LNCaP clone FGC (cell line): ENCODE measurements around the gene TAF3.

Source experiments
- DNase-seq: peaks from one replicate; pipeline ENCODE4 v3.0.0-alpha.2; 2011; ENCODE audit warnings: low read depth
- H3K4me3 ChIP-seq: 2 replicates; pipeline ENCODE4 v1.5.1; 2011; ENCODE audit warnings: mild to moderate bottlenecking, low read depth, low read length, control low read depth
- TF ChIP-seq, protein P1 (sequence below): IDR thresholded peaks from 2 replicates; pipeline ENCODE4 v1.5.1; 2012; ENCODE audit warnings: mild to moderate bottlenecking; ENCODE audit not compliant: control insufficient read depth, insufficient read depth; ENCODE audit errors: extremely low read depth

The TAF3 gene

GRCh38 chr10:7903851-7904250 is 85.5 kb downstream of the TAF3 start:
- no peak for DNase-seq
- TF ChIP-seq, protein P1, sequence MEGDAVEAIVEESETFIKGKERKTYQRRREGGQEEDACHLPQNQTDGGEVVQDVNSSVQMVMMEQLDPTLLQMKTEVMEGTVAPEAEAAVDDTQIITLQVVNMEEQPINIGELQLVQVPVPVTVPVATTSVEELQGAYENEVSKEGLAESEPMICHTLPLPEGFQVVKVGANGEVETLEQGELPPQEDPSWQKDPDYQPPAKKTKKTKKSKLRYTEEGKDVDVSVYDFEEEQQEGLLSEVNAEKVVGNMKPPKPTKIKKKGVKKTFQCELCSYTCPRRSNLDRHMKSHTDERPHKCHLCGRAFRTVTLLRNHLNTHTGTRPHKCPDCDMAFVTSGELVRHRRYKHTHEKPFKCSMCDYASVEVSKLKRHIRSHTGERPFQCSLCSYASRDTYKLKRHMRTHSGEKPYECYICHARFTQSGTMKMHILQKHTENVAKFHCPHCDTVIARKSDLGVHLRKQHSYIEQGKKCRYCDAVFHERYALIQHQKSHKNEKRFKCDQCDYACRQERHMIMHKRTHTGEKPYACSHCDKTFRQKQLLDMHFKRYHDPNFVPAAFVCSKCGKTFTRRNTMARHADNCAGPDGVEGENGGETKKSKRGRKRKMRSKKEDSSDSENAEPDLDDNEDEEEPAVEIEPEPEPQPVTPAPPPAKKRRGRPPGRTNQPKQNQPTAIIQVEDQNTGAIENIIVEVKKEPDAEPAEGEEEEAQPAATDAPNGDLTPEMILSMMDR: no peak
- no peak overlapping the region for H3K4me3 ChIP-seq

GRCh38 chr10:7906128-7906527 is 87.8 kb downstream of the TAF3 start:
- DNase-seq: no peak
- TF ChIP-seq, protein P1: no peak
- no peak overlapping the region for H3K4me3 ChIP-seq

DNA sequence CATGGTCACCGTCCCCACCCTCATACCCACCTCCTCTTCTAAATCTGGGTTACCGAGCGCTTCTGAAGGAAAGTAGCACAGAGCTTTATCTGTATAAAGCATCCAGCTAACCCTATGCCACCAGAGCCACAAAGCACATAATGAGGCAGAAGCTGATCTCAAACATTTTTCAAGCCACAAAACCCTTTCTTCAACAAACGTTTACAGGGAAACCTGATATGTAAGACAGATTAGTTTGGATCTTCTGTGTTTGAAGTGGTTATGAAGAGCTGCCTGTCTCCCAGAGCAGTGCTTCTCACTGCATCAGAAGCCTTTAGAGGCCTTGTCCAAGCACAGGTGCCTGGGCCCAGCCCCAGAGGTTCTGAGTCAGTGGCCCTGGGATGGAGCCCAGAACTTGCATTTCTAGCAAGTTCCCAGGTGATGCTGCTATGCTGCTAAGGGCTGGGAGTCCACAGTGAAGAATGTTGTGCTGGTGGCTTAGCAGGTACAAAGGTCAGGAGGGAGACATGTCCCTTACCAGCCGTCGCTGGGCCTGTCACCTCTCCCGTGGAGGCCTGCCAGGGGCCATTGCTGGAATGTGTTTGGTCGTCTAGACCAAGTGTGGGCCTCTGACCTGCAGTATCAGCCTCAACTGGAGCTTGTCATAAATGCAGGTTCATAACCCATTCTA is 90.4 kb downstream of the TAF3 start:
- TF ChIP-seq, protein P1: no peak
- no peak overlapping the region for H3K4me3 ChIP-seq
- no peak for DNase-seq

- no peak overlapping the region for H3K4me3 ChIP-seq
- TF ChIP-seq, protein P1: no peak
- DNase-seq: no peak
These were observed 95.0 kb downstream of the TAF3 start for GRCh38 chr10:7913126-7913872.

- no peak overlapping the region for H3K4me3 ChIP-seq
- peak; percentile 91 for DNase-seq
- TF ChIP-seq, protein P1: no peak
These were observed 97.7 kb downstream of the TAF3 start for GRCh38 chr10:7915923-7916536.

DNA sequence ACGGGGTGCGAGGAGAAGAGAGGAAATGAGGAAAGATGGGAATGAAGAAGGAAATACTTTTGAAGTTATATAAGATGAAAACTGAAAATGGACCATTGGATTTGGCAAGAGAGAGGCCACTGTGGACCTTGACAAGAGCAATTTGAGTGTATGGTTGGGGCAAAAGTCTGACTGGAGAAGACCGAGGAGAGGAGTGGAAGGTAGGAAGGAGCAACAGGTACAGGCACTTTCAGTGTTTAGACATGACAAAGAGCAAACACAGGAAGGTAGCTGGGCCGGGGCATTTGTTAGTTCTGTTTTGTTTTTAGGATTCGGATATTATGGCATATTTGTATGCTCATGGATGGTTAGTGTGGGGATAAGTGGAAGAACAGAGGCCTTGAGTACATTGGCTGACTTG is 99.4 kb downstream of the TAF3 start:
- H3K4me3 ChIP-seq: no peak overlapping the region
- no peak for DNase-seq
- TF ChIP-seq, protein P1: no peak

DNA sequence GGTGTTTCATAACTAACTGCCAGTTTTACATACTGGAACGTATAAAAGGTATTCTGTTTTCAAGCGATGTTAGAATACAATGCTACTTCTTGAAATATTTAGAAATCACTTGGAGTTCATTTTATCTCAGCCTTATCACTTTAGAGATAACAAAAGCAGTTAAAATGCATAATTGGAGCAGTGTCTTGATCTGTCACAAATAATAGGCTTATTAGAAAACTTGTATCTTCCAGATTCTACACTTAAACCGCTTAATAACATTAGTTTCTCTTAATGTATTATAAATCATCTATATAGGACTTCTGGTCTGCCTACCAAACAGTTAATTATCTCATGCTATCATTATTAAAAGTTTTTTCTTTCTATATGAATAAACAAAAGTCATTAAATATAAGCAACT is 104.4 kb downstream of the TAF3 start:
- TF ChIP-seq, protein P1: no peak
- no peak for DNase-seq
- no peak overlapping the region for H3K4me3 ChIP-seq
